HCT116 (cell line): ENCODE measurements around the gene DUSP3. TPM values are rescaled to one million over a fixed set of nuclear protein-coding genes. Genes with fewer than 3 reads are reported as not detected.

ENCODE experiments used
- ATAC-seq: fragments of 200-7000 bp; cut with Tn5 transposase; 2 replicates; pipeline ENCODE4 v1.9.1; 2020; ENCODE audit warnings: mild to moderate bottlenecking, moderate library complexity
- BruUV-seq: library from RNA; stranded (reverse); fragments of 400-500 nt; replicated peaks from 2 replicates; lab custom pipeline; 2021; lab: Mats Ljungman, UMichigan
- CTCF ChIA-PET: fragments of 300-600 bp; sonication (Branson Sonifier 250); formaldehyde crosslinking; loops from one replicate; lab custom pipeline; 2021; ENCODE audit warnings: antibody characterized with exemption; lab: Charles Lee
- POLR2A ChIA-PET: fragments of 300-600, 350-600 bp; sonication (Branson Sonifier 250); formaldehyde crosslinking; loops from one replicate; lab custom pipeline; 2021; ENCODE audit warnings: antibody characterized with exemption; lab: Charles Lee
- RAD21 ChIA-PET, 2 experiments: fragments of 300-600 bp; sonication (Branson Sonifier 250); formaldehyde crosslinking; loops; one replicate each; lab custom pipeline; 2023; ENCODE audit warnings: low total read pairs in 2 of 2; ENCODE audit not compliant: uncharacterized antibody in 2 of 2, unreplicated experiment in 2 of 2, low non-redundant PET in 1 of 2; lab: Charles Lee
- DNase-seq: peaks from one replicate; pipeline ENCODE4 v3.0.0-alpha.2; 2010; ENCODE audit warnings: low read depth, low spot score
- H2AFZ ChIP-seq: fragments of 200-600 bp; shearing (Covaris generic), sonication (generic); 2 replicates; pipeline ENCODE4 v1.6.1; 2017; ENCODE audit warnings: low read depth, mixed run types, mixed read lengths, antibody characterized with exemption, low read length; ENCODE audit not compliant: poor library complexity, severe bottlenecking
- H3K27ac ChIP-seq: 2 replicates; pipeline ENCODE4 v1.5.1; 2012; ENCODE audit warnings: low read depth, low read length
- H3K27me3 ChIP-seq: fragments of 200-600 bp; sonication (generic); 2 replicates; pipeline ENCODE4 v1.6.1; 2016; ENCODE audit warnings: mixed run types, low read length, mixed read lengths; ENCODE audit not compliant: insufficient read depth
- H3K36me3 ChIP-seq, 2 experiments: fragments of 200-500 bp in 1 of 2; fragments of 200-600 bp in 1 of 2; sonication (Bioruptor generic) in 1 of 2; sonication (generic) in 1 of 2; 2 replicates each; pipeline versions ENCODE4 v1.5.1 to v1.6.1; 2014 to 2016; ENCODE audit warnings: low read length in 2 of 2, inconsistent platforms in 1 of 2, mixed read lengths in 1 of 2, mixed run types in 1 of 2; ENCODE audit not compliant: insufficient read depth in 2 of 2, control insufficient read depth in 1 of 2
- H3K4me1 ChIP-seq, 2 experiments: fragments of 200-600 bp in 1 of 2; sonication (generic) in 1 of 2; 2 replicates each; pipeline versions ENCODE4 v1.5.1 to v1.6.1; 2012 to 2017; ENCODE audit warnings: low read length in 2 of 2, inconsistent platforms in 1 of 2, mild to moderate bottlenecking in 1 of 2, mixed read lengths in 1 of 2, mixed run types in 1 of 2, moderate library complexity in 1 of 2; ENCODE audit not compliant: insufficient read depth in 2 of 2, control insufficient read depth in 1 of 2
- H3K4me2 ChIP-seq: fragments of 200-600 bp; sonication (generic); 2 replicates; pipeline ENCODE4 v1.6.1; 2017; ENCODE audit warnings: mixed run types, low read length, mixed read lengths
- H3K4me3 ChIP-seq, 2 experiments: fragments of 200-600 bp in 1 of 2; sonication (generic) in 1 of 2; replicated peaks in 1 of 2; 2 replicates each; pipeline ENCODE4 v1.5.1; 2011 to 2016; ENCODE audit warnings: low read length in 2 of 2, control low read depth in 1 of 2, low read depth in 1 of 2, mild to moderate bottlenecking in 1 of 2, mixed read lengths in 1 of 2, mixed run types in 1 of 2
- H3K79me2 ChIP-seq: fragments of 200-600 bp; sonication (generic); 2 replicates; pipeline ENCODE4 v1.6.1; 2017; ENCODE audit warnings: mild to moderate bottlenecking, mixed run types, low read length, moderate library complexity, mixed read lengths; ENCODE audit not compliant: insufficient read depth
- H3K9ac ChIP-seq: fragments of 200-600 bp; sonication (generic); 2 replicates; pipeline ENCODE4 v1.6.1; 2016; ENCODE audit warnings: low read length, mixed read lengths
- H3K9me2 ChIP-seq: fragments of 200-600 bp; sonication (generic), shearing (Covaris generic); 2 replicates; pipeline ENCODE4 v1.6.1; 2017; ENCODE audit warnings: mixed run types, mild to moderate bottlenecking, moderate library complexity; ENCODE audit not compliant: insufficient read depth
- H3K9me3 ChIP-seq, 2 experiments: fragments of 200-500 bp in 1 of 2; fragments of 200-600 bp in 1 of 2; sonication (Bioruptor generic) in 1 of 2; sonication (generic) in 1 of 2; 2 replicates each; pipeline ENCODE4 v1.6.1; 2014 to 2017; ENCODE audit warnings: low read length in 2 of 2, mixed read lengths in 2 of 2, inconsistent platforms in 1 of 2, low read depth in 1 of 2, mild to moderate bottlenecking in 1 of 2, mixed run types in 1 of 2, moderate library complexity in 1 of 2; ENCODE audit not compliant: control insufficient read depth in 1 of 2, insufficient read depth in 1 of 2
- H4K20me1 ChIP-seq: fragments of 200-600 bp; sonication (generic), shearing (Covaris generic); 2 replicates; pipeline ENCODE4 v1.6.1; 2017; ENCODE audit warnings: mixed run types, mild to moderate bottlenecking, moderate library complexity; ENCODE audit not compliant: insufficient read depth
- CTCF ChIP-seq, 3 experiments: fragments of 200-600 bp in 1 of 3; sonication (generic) in 1 of 3; IDR thresholded peaks in 2 of 3; conservative IDR thresholded peaks in 1 of 3; 2 replicates each; pipeline ENCODE4 v1.5.1; 2012 to 2017; ENCODE audit warnings: low read depth in 2 of 3, low read length in 2 of 3, antibody characterized with exemption in 1 of 3, borderline replicate concordance in 1 of 3, control low read depth in 1 of 3, mild to moderate bottlenecking in 1 of 3, mixed read lengths in 1 of 3, mixed run types in 1 of 3, moderate library complexity in 1 of 3; ENCODE audit not compliant: insufficient read depth in 1 of 3
- ELF1 ChIP-seq: IDR thresholded peaks from 2 replicates; pipeline ENCODE4 v1.6.1; 2012; ENCODE audit warnings: low read depth, borderline replicate concordance
- FOSL1 ChIP-seq: IDR thresholded peaks from 2 replicates; pipeline ENCODE4 v1.6.1; 2012; ENCODE audit warnings: low read depth
- JUND ChIP-seq: IDR thresholded peaks from 2 replicates; pipeline ENCODE4 v1.6.1; 2012
- ZFX ChIP-seq: fragments of 450-650 bp; IDR thresholded peaks from 2 replicates; pipeline ENCODE4 v1.6.1; 2017
- intact Hi-C: fragments of 100-400 bp; cut with micrococcal nuclease; formaldehyde crosslinking; loops from 2 replicates; pipeline ENCODE4 v1.10.0; 2022
- total RNA-seq: library from RNA; stranded (reverse); gene quantifications from one replicate; pipeline ENCODE4 v1.2.1, GENCODE V29; 2021; ENCODE audit not compliant: unreplicated experiment

Gene DUSP3
- total RNA-seq, 1 experiment from 2014 or later = 29.6 TPM

GRCh38 chr17:43822570-43823190 lies 43.9 kb upstream of the DUSP3 start:
- DNase-seq (no peak), ATAC-seq (peak; percentile 17; the same call in 1 of the 2 replicates)
- H3K9me3 ChIP-seq = no peaks in the 10 kb centered on the region
- H3K9me2 ChIP-seq = no peaks in the 10 kb centered on the region
- RAD21 ChIA-PET = no interaction called here
- intact Hi-C loops = no loop called here
- H3K27ac ChIP-seq = no peak overlapping the region
- H3K9ac ChIP-seq = no peak overlapping the region
- CTCF ChIA-PET = no interaction called here
- H3K4me2 ChIP-seq = no peak overlapping the region
- no TSS peak for BruUV-seq
- no peaks in the 10 kb centered on the region for H3K4me1 ChIP-seq
- H3K4me3 ChIP-seq = no peak overlapping the region
- no peaks in the 10 kb centered on the region for H4K20me1 ChIP-seq
- no peaks in the 10 kb centered on the region for H3K79me2 ChIP-seq
- TF ChIP-seq FOSL1 (no peak), JUND (no peak), CTCF (IDR thresholded peaks at IDR 0.05 in 2 of 3, conservative IDR thresholded peaks at IDR 0.05 in 1 of 3; ENCODE audit: borderline replicate concordance in 1 of 3, insufficient read depth in 1 of 3, low read depth in 2 of 3, low read length in 2 of 3) (no peak), ELF1 (no peak)
- H2AFZ ChIP-seq = no peak overlapping the region
- no peaks in the 10 kb centered on the region for H3K27me3 ChIP-seq
- H3K36me3 ChIP-seq = peaks cover 4 to 21% of the 10 kb centered on the region in 2 experiments; a peak in 3 of 4 replicates
- POLR2A ChIA-PET = no interaction called here

GRCh38 chr17:43820759-43821158 lies 42.0 kb upstream of the DUSP3 start:
- Histone ChIP-seq H3K4me3 (no peak overlapping the region), H4K20me1 (no peaks in the 10 kb centered on the region), H2AFZ (no peak overlapping the region), H3K9me3 (no peaks in the 10 kb centered on the region), H3K4me2 (no peak overlapping the region), H3K79me2 (no peaks in the 10 kb centered on the region), H3K27ac (no peak overlapping the region), H3K9ac (no peak overlapping the region), H3K9me2 (no peaks in the 10 kb centered on the region), H3K4me1 (no peaks in the 10 kb centered on the region), H3K36me3 (peaks cover 4 to 20% of the 10 kb centered on the region in 2 experiments; a peak in 2 of 4 replicates), H3K27me3 (no peaks in the 10 kb centered on the region)
- ATAC-seq (no peak), DNase-seq (no peak)
- BruUV-seq = no TSS peak
- TF ChIP-seq ZFX = no peak
- ChIA-PET POLR2A (no interaction called here), RAD21 (no interaction called here), CTCF (no interaction called here)
- intact Hi-C loops = no loop called here
